DOHH2 (cell line): ENCODE results near the gene DNAJC22.

Experiments
- H3F3A ChIP-seq: fragments of 200-600 bp; sonication (generic), shearing (Covaris generic); 2 replicates; pipeline ENCODE4 v1.6.0; 2016; ENCODE audit warnings: antibody characterized with exemption, mild to moderate bottlenecking; ENCODE audit not compliant: control insufficient read depth, insufficient read depth
- H3K27ac ChIP-seq: fragments of 200-600 bp; sonication (generic); 2 replicates; pipeline ENCODE4 v1.5.1; 2014; ENCODE audit warnings: low read depth, mild to moderate bottlenecking, low read length, moderate library complexity
- H3K27me3 ChIP-seq: fragments of 200-600 bp; sonication (generic); 2 replicates; pipeline ENCODE4 v1.6.1; 2014; ENCODE audit warnings: mild to moderate bottlenecking, low read length, mixed read lengths; ENCODE audit not compliant: control insufficient read depth
- H3K36me3 ChIP-seq: fragments of 200-600 bp; sonication (generic); 2 replicates; pipeline ENCODE4 v1.6.1; 2014; ENCODE audit warnings: mild to moderate bottlenecking, low read length, moderate library complexity, mixed read lengths; ENCODE audit not compliant: control insufficient read depth
- H3K4me1 ChIP-seq: fragments of 200-600 bp; sonication (generic); 2 replicates; pipeline ENCODE4 v1.6.1; 2014; ENCODE audit warnings: mild to moderate bottlenecking, low read length, mixed read lengths; ENCODE audit not compliant: control insufficient read depth
- H3K4me2 ChIP-seq: fragments of 200-600 bp; sonication (generic); 2 replicates; pipeline ENCODE4 v1.6.0; 2014; ENCODE audit warnings: mild to moderate bottlenecking, low read length, moderate library complexity
- H3K4me3 ChIP-seq: fragments of 200-600 bp; sonication (generic); 2 replicates; pipeline ENCODE4 v1.5.1; 2014; ENCODE audit warnings: mild to moderate bottlenecking, low read length, mixed read lengths
- H3K79me2 ChIP-seq: fragments of 200-600 bp; sonication (generic); 2 replicates; pipeline ENCODE4 v1.6.1; 2014; ENCODE audit warnings: mild to moderate bottlenecking, low read length, mixed read lengths; ENCODE audit not compliant: control insufficient read depth
- H3K9me2 ChIP-seq: fragments of 200-600 bp; sonication (generic); replicated peaks from 2 replicates; pipeline ENCODE4 v1.6.1; 2014; ENCODE audit warnings: mild to moderate bottlenecking, low read length, mixed read lengths; ENCODE audit not compliant: control insufficient read depth
- H3K9me3 ChIP-seq: fragments of 200-600 bp; sonication (generic); 2 replicates; pipeline ENCODE4 v1.6.1; 2014; ENCODE audit warnings: antibody characterized with exemption, low read length, mixed read lengths; ENCODE audit not compliant: control insufficient read depth, insufficient read depth
- H4K20me1 ChIP-seq: fragments of 200-600 bp; sonication (generic); 2 replicates; pipeline ENCODE4 v1.6.0; 2014; ENCODE audit warnings: low read depth, mild to moderate bottlenecking, antibody characterized with exemption, low read length, moderate library complexity; ENCODE audit not compliant: control insufficient read depth, insufficient read depth
- EZH2phosphoT487 ChIP-seq: fragments of 200-600 bp; sonication (generic); IDR thresholded peaks from 2 replicates; pipeline ENCODE4 v1.6.1; 2017; ENCODE audit warnings: borderline replicate concordance, mild to moderate bottlenecking, antibody characterized with exemption, low read length, moderate library complexity, mixed read lengths
- TF ChIP-seq, protein P1 (sequence below): fragments of 200-600 bp; sonication (generic); IDR thresholded peaks from one replicate; pipeline ENCODE4 v1.5.1; 2014; ENCODE audit warnings: antibody characterized with exemption, mild to moderate bottlenecking, low read depth, low read length; ENCODE audit not compliant: poor library complexity, severe bottlenecking

DNAJC22 gene

DNA sequence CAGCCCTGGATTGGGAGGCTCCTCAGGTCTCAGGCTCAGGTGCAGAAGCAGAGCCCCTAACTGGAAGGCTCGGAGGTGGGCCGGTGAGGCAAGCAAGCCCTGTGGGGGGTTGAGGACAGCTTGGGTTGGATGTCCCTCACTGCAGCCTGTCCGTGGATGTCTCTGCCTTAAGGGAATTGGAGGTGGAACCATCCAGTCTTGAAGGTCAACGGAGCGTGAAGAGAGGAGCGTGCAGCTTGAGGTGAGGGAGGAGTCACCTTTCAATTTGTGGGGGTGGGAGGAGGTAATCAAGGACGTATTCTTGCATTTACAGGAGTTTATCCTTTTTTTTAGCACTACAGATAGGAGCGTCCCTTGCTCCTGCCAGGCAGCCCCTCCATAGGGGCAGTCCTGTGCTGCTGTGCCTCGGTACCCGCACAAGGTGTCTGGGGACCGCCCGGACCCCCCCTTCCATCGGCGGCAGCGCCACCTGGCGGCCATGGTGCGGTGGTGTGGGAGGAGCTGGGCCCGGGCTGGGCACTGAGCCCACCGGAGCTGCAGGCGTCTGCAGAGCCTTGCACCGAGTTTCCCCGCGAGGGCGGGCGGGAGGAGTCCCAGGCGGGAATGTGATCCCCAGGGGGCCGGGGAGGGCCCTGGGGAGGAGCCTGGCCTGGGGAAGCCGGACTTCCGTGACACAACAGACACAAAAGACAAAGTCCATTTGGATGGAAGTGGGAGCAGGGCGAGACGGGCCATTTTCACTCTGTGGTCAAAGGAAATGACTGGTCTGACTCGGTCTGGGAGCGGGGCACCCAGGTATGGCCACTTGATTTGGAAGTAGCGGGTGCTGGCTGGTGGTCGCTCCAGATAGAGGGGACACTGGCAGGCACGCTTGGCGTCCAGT is 864 bp downstream of the DNAJC22 start:
- Histone ChIP-seq H3F3A (peaks cover 7% of the 10 kb centered on the region; the same call in 1 of the 2 replicates), H4K20me1 (0 out of 2 replicates have a peak, but pooled peaks cover 2% of the 10 kb centered on the region), H3K4me2 (peak overlapping the region; percentile 62), H3K36me3 (no peaks in the 10 kb centered on the region), H3K4me3 (peak overlapping the region; percentile 52), H3K9me3 (no peaks in the 10 kb centered on the region), H3K27me3 (peaks cover 56% of the 10 kb centered on the region), H3K9me2 (no peaks in the 10 kb centered on the region), H3K4me1 (peaks cover 51% of the 10 kb centered on the region), H3K27ac (no peak overlapping the region), H3K79me2 (no peaks in the 10 kb centered on the region)
- TF ChIP-seq, protein P1, sequence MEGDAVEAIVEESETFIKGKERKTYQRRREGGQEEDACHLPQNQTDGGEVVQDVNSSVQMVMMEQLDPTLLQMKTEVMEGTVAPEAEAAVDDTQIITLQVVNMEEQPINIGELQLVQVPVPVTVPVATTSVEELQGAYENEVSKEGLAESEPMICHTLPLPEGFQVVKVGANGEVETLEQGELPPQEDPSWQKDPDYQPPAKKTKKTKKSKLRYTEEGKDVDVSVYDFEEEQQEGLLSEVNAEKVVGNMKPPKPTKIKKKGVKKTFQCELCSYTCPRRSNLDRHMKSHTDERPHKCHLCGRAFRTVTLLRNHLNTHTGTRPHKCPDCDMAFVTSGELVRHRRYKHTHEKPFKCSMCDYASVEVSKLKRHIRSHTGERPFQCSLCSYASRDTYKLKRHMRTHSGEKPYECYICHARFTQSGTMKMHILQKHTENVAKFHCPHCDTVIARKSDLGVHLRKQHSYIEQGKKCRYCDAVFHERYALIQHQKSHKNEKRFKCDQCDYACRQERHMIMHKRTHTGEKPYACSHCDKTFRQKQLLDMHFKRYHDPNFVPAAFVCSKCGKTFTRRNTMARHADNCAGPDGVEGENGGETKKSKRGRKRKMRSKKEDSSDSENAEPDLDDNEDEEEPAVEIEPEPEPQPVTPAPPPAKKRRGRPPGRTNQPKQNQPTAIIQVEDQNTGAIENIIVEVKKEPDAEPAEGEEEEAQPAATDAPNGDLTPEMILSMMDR, result peak; percentile 98
- TF ChIP-seq EZH2phosphoT487, result no peak

DNA sequence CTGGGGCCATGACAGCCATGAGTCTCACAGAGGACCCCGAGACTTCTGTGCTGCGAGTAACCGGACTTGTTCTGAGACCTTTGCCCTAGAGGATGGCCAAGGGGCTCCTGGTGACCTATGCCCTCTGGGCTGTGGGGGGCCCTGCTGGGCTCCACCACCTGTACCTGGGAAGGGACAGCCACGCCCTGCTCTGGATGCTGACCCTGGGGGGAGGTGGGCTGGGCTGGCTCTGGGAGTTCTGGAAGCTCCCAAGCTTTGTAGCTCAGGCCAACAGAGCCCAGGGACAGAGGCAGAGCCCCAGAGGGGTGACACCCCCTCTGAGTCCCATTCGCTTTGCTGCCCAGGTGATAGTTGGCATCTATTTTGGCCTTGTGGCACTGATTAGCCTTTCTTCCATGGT is 2.1 kb downstream of the DNAJC22 start:
- Histone ChIP-seq H3K9me2 (no peaks in the 10 kb centered on the region), H3F3A (peaks cover 7% of the 10 kb centered on the region; the same call in 1 of the 2 replicates), H3K4me3 (no peak overlapping the region), H3K4me2 (no peak overlapping the region), H3K27ac (no peak overlapping the region), H3K36me3 (no peaks in the 10 kb centered on the region), H3K9me3 (no peaks in the 10 kb centered on the region), H3K27me3 (peaks cover 50% of the 10 kb centered on the region), H3K79me2 (no peaks in the 10 kb centered on the region), H3K4me1 (peaks cover 38% of the 10 kb centered on the region), H4K20me1 (0 out of 2 replicates have a peak, but pooled peaks cover 2% of the 10 kb centered on the region)
- TF ChIP-seq, protein P1, result no peak

DNA sequence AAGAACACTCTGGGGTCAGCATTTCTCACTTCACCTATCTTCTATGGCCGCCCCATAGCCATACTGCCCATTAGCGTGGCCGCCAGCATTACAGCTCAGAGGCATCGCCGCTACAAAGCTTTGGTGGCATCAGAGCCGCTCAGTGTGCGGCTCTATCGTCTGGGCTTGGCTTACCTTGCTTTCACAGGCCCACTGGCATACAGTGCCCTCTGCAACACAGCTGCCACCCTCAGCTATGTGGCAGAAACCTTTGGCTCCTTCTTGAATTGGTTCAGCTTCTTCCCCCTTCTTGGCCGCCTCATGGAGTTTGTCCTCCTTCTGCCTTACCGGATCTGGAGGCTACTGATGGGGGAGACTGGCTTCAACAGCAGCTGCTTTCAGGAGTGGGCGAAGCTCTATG is 2.6 kb downstream of the DNAJC22 start:
- H4K20me1 ChIP-seq, result 0 out of 2 replicates have a peak, but pooled peaks cover 2% of the 10 kb centered on the region
- no peaks in the 10 kb centered on the region for H3K79me2 ChIP-seq
- H3K9me2 ChIP-seq, result no peaks in the 10 kb centered on the region
- H3K4me3 ChIP-seq, result no peak overlapping the region
- peaks cover 3% of the 10 kb centered on the region; the same call in 1 of the 2 replicates for H3F3A ChIP-seq
- H3K27me3 ChIP-seq, result peaks cover 48% of the 10 kb centered on the region
- TF ChIP-seq, protein P1, result no peak
- TF ChIP-seq EZH2phosphoT487, result no peak
- H3K4me2 ChIP-seq, result no peak overlapping the region
- H3K36me3 ChIP-seq, result no peaks in the 10 kb centered on the region
- no peaks in the 10 kb centered on the region for H3K9me3 ChIP-seq
- no peak overlapping the region for H3K27ac ChIP-seq
- peaks cover 34% of the 10 kb centered on the region for H3K4me1 ChIP-seq
